Stomach (tissue), 9 donors: ENCODE measurements around the gene ETS2. TPM values are rescaled to one million over a fixed set of nuclear protein-coding genes. Genes with fewer than 3 reads are reported as not detected.

Source experiments
- DNase-seq, 2 donors: peaks; one replicate each; pipeline versions ENCODE4 v3.0.0 to v3.0.0-alpha.2; 2013 to 2019
- H3K27ac ChIP-seq, 5 donors: fragments of 200-600 bp in 4 of 5; sonication (generic) in 4 of 5; one replicate each; pipeline ENCODE4 v1.5.1; 2013 to 2019; ENCODE audit warnings: mild to moderate bottlenecking in 1 of 5, moderate library complexity in 1 of 5
- H3K27me3 ChIP-seq, 3 donors: fragments of 200-600 bp; sonication (generic); one replicate each; pipeline ENCODE4 v1.5.1; 2017 to 2019; ENCODE audit warnings: mixed run types in 1 of 3
- H3K36me3 ChIP-seq, 4 donors: fragments of 200-600 bp; sonication (generic); 1 replicate in 3 of 4; 2 replicates in 1 of 4; pipeline ENCODE4 v1.5.1; 2016 to 2019
- H3K4me1 ChIP-seq, 4 donors: fragments of 200-600 bp; sonication (generic); one replicate each; pipeline ENCODE4 v1.5.1; 2016 to 2019
- H3K4me3 ChIP-seq, 4 donors: fragments of 200-600 bp; sonication (generic) in 3 of 4; one replicate each; pipeline ENCODE4 v1.5.1; 2016 to 2019; ENCODE audit warnings: mild to moderate bottlenecking in 1 of 4
- H3K9me3 ChIP-seq, 4 donors: fragments of 200-600 bp; sonication (generic); one replicate each; pipeline ENCODE4 v1.5.1; 2016 to 2019
- CTCF ChIP-seq, 7 experiments: fragments of 450-650 bp in 4 of 7; fragments of 200-600 bp in 3 of 7; sonication (generic) in 3 of 7; IDR thresholded peaks; one replicate each; pipeline ENCODE4 v1.5.1; 2016 to 2019; ENCODE audit warnings: antibody characterized with exemption in 7 of 7, control low read depth in 2 of 7, mild to moderate bottlenecking in 1 of 7
- EP300 ChIP-seq: sonication (generic); formaldehyde crosslinking; IDR thresholded peaks from one replicate; pipeline ENCODE4 v1.6.1; 2017; ENCODE audit warnings: antibody characterized with exemption
- POLR2A ChIP-seq, 4 donors: fragments of 450-650 bp; IDR thresholded peaks; one replicate each; pipeline ENCODE4 v1.6.1; 2016; ENCODE audit warnings: antibody characterized with exemption in 4 of 4, control low read depth in 2 of 4, mild to moderate bottlenecking in 1 of 4, moderate library complexity in 1 of 4
- POLR2AphosphoS5 ChIP-seq, 3 donors: sonication (generic); formaldehyde crosslinking; IDR thresholded peaks; one replicate each; pipeline ENCODE4 v1.6.1; 2016; ENCODE audit warnings: antibody characterized with exemption in 3 of 3
- WGBS, 5 donors: extraction: QIAGEN DNeasy Blood & Tissue Kit in 3 of 5; methylation state at CpG; one replicate each; pipeline versions ENCODE4 v1.1.5 to v1.1.7; 2013 to 2018; 5-methylcytosine and 5-hydroxymethylcytosine counted together
- intact Hi-C: fragments of 100-400 bp; cut with DNase I; formaldehyde crosslinking; loops from one replicate; pipeline ENCODE4 v1.15.1; 2023; ENCODE audit warnings: low total_unique reads
- polyA plus RNA-seq, 3 donors: library from polyadenylated mRNA; stranded (reverse); fragments of 200-250 nt; gene quantifications; one replicate each; pipeline ENCODE4 v1.2.3, GENCODE V29; 2013
- total RNA-seq, 5 donors: library from RNA; depleted of rRNA; stranded (reverse); fragments of >200 nt; gene quantifications; one replicate each; pipeline versions ENCODE4 v1.1.0 to v1.2.3, GENCODE V29; 2014 to 2016
- donor health status: healthy with polysubstance abuse.
- donor health status: Bipolar disorder and iron deficiency.
- donor health status: healthy.

The ETS2 gene
- total and polyA plus RNA-seq, 8 donors = 33.8 to 80.0 (median 50.6) TPM

GRCh38 chr21:38810034-38810825, 4.5 kb downstream of the ETS2 start:
- no peak for DNase-seq
- Histone ChIP-seq H3K27ac (peak overlapping the region in 4 of 5 donors; percentile 97 to 99 (median 98)), H3K4me1 (peaks cover 23 to 82% (median 46%) of the 10 kb centered on the region in 4 donors), H3K27me3 (no peaks in the 10 kb centered on the region), H3K36me3 (peaks cover 28 to 65% (median 55%) of the 10 kb centered on the region in 4 donors), H3K9me3 (no peaks in the 10 kb centered on the region), H3K4me3 (peak overlapping the region in 2 of 4 donors; percentile 82 to 87)
- WGBS, 5 donors = 70 to 81% (median 71%) methylated on average over 8 of the region's 8 CpGs
- intact Hi-C loops = no loop called here
- TF ChIP-seq POLR2A (IDR thresholded peaks at IDR 0.05) = no peak
- TF ChIP-seq EP300 = no peak
- no peak for TF ChIP-seq CTCF (IDR thresholded peaks at IDR 0.05)
- no peak for TF ChIP-seq POLR2AphosphoS5 (IDR thresholded peaks at IDR 0.05)

GRCh38 chr21:38810826-38811164, 5.1 kb downstream of the ETS2 start:
- Histone ChIP-seq H3K9me3 (no peaks in the 10 kb centered on the region), H3K36me3 (peaks cover 32 to 71% (median 60%) of the 10 kb centered on the region in 4 donors), H3K4me1 (peaks cover 23 to 85% (median 44%) of the 10 kb centered on the region in 4 donors), H3K27ac (peak overlapping the region in 4 of 5 donors; percentile 97 to 99 (median 98)), H3K4me3 (peak overlapping the region in 2 of 4 donors; percentile 82 to 87), H3K27me3 (no peaks in the 10 kb centered on the region)
- 42 to 58% (median 46%) methylated on average over 5 of the region's 5 CpGs for WGBS, 5 donors
- intact Hi-C loops = no loop called here
- no peak for TF ChIP-seq CTCF (IDR thresholded peaks at IDR 0.05)
- no peak for TF ChIP-seq EP300
- no peak for TF ChIP-seq POLR2A (IDR thresholded peaks at IDR 0.05)
- TF ChIP-seq POLR2AphosphoS5 (IDR thresholded peaks at IDR 0.05) = no peak
- DNase-seq = no peak

- no peak for DNase-seq
- TF ChIP-seq EP300 (no peak), POLR2A (IDR thresholded peaks at IDR 0.05) (no peak), CTCF (IDR thresholded peaks at IDR 0.05) (no peak), POLR2AphosphoS5 (IDR thresholded peaks at IDR 0.05) (peak in 1 of 3 donors; percentile 32)
- Histone ChIP-seq H3K4me3 (peak overlapping the region in 2 of 4 donors; percentile 82 to 87), H3K9me3 (no peaks in the 10 kb centered on the region), H3K27me3 (no peaks in the 10 kb centered on the region), H3K27ac (peak overlapping the region in 4 of 5 donors; percentile 97 to 99 (median 98)), H3K4me1 (peaks cover 23 to 86% (median 44%) of the 10 kb centered on the region in 4 donors), H3K36me3 (peaks cover 34 to 74% (median 63%) of the 10 kb centered on the region in 4 donors)
- intact Hi-C loops = no loop called here
- WGBS, 5 donors = 53 to 75% (median 69%) methylated on average over 8 of the region's 8 CpGs
Observed at GRCh38 chr21:38811257-38811656, 5.5 kb downstream of the ETS2 start.

- no peak for DNase-seq
- no peak for TF ChIP-seq POLR2AphosphoS5 (IDR thresholded peaks at IDR 0.05)
- TF ChIP-seq EP300 = no peak
- no peak for TF ChIP-seq CTCF (IDR thresholded peaks at IDR 0.05)
- no peak for TF ChIP-seq POLR2A (IDR thresholded peaks at IDR 0.05)
- H3K27ac ChIP-seq = peak overlapping the region in 4 of 5 donors; percentile 38 to 99 (median 98)
- WGBS, 5 donors = 74 to 89% (median 83%) methylated on average over 2 of the region's 2 CpGs
- H3K4me3 ChIP-seq = no peak overlapping the region
- H3K9me3 ChIP-seq = no peaks in the 10 kb centered on the region
- H3K27me3 ChIP-seq = no peaks in the 10 kb centered on the region
- intact Hi-C loops = no loop called here
- H3K36me3 ChIP-seq = peaks cover 51 to 89% (median 81%) of the 10 kb centered on the region in 4 donors
- H3K4me1 ChIP-seq = peaks cover 33 to 92% (median 45%) of the 10 kb centered on the region in 4 donors
Observed at GRCh38 chr21:38813143-38813542, 7.4 kb downstream of the ETS2 start.
